K562 (cell line): Measurements from ENCODE around the gene GCKR. TPM values are rescaled to one million over a fixed set of nuclear protein-coding genes. Genes with fewer than 3 reads are reported as not detected.
A peak's percentile ranks its signal among the peaks of the same experiment; 100 is the strongest.

Source experiments
- ARID1B ChIP-seq: fragments of 450-650 bp; IDR thresholded peaks from 2 replicates; pipeline ENCODE4 v1.6.1; 2016; ENCODE audit warnings: antibody characterized with exemption, mild to moderate bottlenecking, inconsistent platforms
- ARNT ChIP-seq, 2 experiments: fragments of 450-650 bp; IDR thresholded peaks; 2 replicates each; pipeline ENCODE4 v1.6.1; 2016; ENCODE audit warnings: mild to moderate bottlenecking in 1 of 2
- ATF1 ChIP-seq, 2 experiments: fragments of 450-650 bp in 1 of 2; IDR thresholded peaks; 2 replicates each; pipeline ENCODE4 v1.6.1; 2016; ENCODE audit warnings: missing compliant biosample characterization in 1 of 2, missing genetic modification characterization in 1 of 2
- CCNT2 ChIP-seq: IDR thresholded peaks from 2 replicates; pipeline ENCODE4 v1.6.1; 2011; ENCODE audit warnings: borderline replicate concordance, low read depth, mild to moderate bottlenecking, moderate library complexity, mixed read lengths, low read length; ENCODE audit not compliant: insufficient read length; ENCODE audit errors: extremely low read depth
- ETV5 ChIP-seq: sonication (generic); formaldehyde crosslinking; IDR thresholded peaks from 2 replicates; pipeline ENCODE4 v1.4.0; 2020; ENCODE audit warnings: low read depth, mild to moderate bottlenecking, missing genetic modification reagents
- L3MBTL2 ChIP-seq: fragments of 450-650 bp; IDR thresholded peaks from 2 replicates; pipeline ENCODE4 v1.6.1; 2016; ENCODE audit warnings: mild to moderate bottlenecking, moderate library complexity
- MEIS2 ChIP-seq: fragments of 450-650 bp; IDR thresholded peaks from 2 replicates; pipeline ENCODE4 v1.6.1; 2014; ENCODE audit warnings: mild to moderate bottlenecking; ENCODE audit not compliant: partially characterized antibody
- NBN ChIP-seq: fragments of 450-650 bp; IDR thresholded peaks from 2 replicates; pipeline ENCODE4 v1.6.1; 2016; ENCODE audit warnings: low read depth, mild to moderate bottlenecking
- NFATC3 ChIP-seq: fragments of 450-650 bp; IDR thresholded peaks from 2 replicates; pipeline ENCODE4 v1.6.1; 2017; ENCODE audit warnings: mild to moderate bottlenecking
- PML ChIP-seq: IDR thresholded peaks from 2 replicates; pipeline ENCODE4 v1.6.1; 2012; ENCODE audit warnings: low read length, inconsistent platforms
- POLR3A ChIP-seq: IDR thresholded peaks from 2 replicates; pipeline ENCODE4 v1.6.1; 2011; ENCODE audit warnings: borderline replicate concordance, mild to moderate bottlenecking, moderate library complexity; ENCODE audit not compliant: insufficient read length, insufficient read depth; ENCODE audit errors: extremely low read depth
- PYGO2 ChIP-seq: fragments of 450-650 bp; IDR thresholded peaks from 2 replicates; pipeline ENCODE4 v1.6.1; 2016; ENCODE audit warnings: mild to moderate bottlenecking, missing genetic modification characterization, moderate library complexity, missing compliant biosample characterization
- RAD21 ChIP-seq, 2 experiments: fragments of 250-450 bp in 1 of 2; fragments of 450-650 bp in 1 of 2; sonication (Bioruptor Pico) in 1 of 2; formaldehyde crosslinking in 1 of 2; IDR thresholded peaks in 1 of 2; conservative IDR thresholded peaks in 1 of 2; 2 replicates each; pipeline versions ENCODE4 v1.4.0 to v1.8.0; 2020 to 2022; ENCODE audit warnings: mild to moderate bottlenecking in 2 of 2, moderate library complexity in 1 of 2
- RBM25 ChIP-seq: fragments of 200-400 bp; formaldehyde crosslinking; IDR thresholded peaks from 2 replicates; pipeline ENCODE4 v1.6.1; 2018; ENCODE audit warnings: low read length, low read depth, moderate library complexity; ENCODE audit not compliant: severe bottlenecking
- RFX1 ChIP-seq: fragments of 450-650 bp; IDR thresholded peaks from 2 replicates; pipeline ENCODE4 v1.6.1; 2016; ENCODE audit warnings: mild to moderate bottlenecking, moderate library complexity
- TAF7 ChIP-seq: fragments of 450-650 bp; IDR thresholded peaks from 2 replicates; pipeline ENCODE4 v1.6.1; 2016; ENCODE audit warnings: missing genetic modification characterization, missing compliant biosample characterization
- TBL1XR1 ChIP-seq, 2 experiments: IDR thresholded peaks; 2 replicates each; pipeline ENCODE4 v1.6.1; 2012; ENCODE audit warnings: improper control_type of control experiment in 2 of 2, low read length in 2 of 2, mild to moderate bottlenecking in 1 of 2
- ZNF146 ChIP-seq: IDR thresholded peaks from one replicate; pipeline ENCODE4 v1.6.1; 2018; ENCODE audit warnings: missing compliant biosample characterization; ENCODE audit not compliant: unreplicated experiment
- ZNF239 ChIP-seq: fragments of 250-450 bp; sonication (Bioruptor Pico); IDR thresholded peaks from 2 replicates; pipeline ENCODE4 v1.4.0; 2020; ENCODE audit warnings: mild to moderate bottlenecking
- ZNF384 ChIP-seq: IDR thresholded peaks from 2 replicates; pipeline ENCODE4 v1.6.1; 2012; ENCODE audit warnings: low read depth, low read length, improper control_type of control experiment
- polyA plus RNA-seq, 8 experiments: library from polyadenylated mRNA; depleted of rRNA in 4 of 8; stranded (reverse) in 5 of 8; unstranded in 3 of 8; fragments of >200 nt; fragmentation: Nextera tagmentation in 2 of 8; fragmentation: Illumina TruSeq in 1 of 8; extraction: Ambion mirVana in 2 of 8; extraction: Trizol in 1 of 8; gene quantifications; 2 replicates each; pipeline versions ENCODE4 v1.2.1 to v1.2.3, GENCODE V29; 2011 to 2014; ENCODE audit warnings: inconsistent platforms in 1 of 8, missing spikeins in 1 of 8
- total RNA-seq, 7 experiments: library from RNA; depleted of rRNA in 6 of 7; stranded (reverse); fragments of >200 nt in 6 of 7; fragmentation: Illumina TruSeq in 2 of 7; extraction: Trizol in 2 of 7; gene quantifications; 2 replicates each; pipeline versions ENCODE4 v1.2.1 to v1.2.3, GENCODE V29; 2011 to 2021; ENCODE audit warnings: low replicate concordance in 1 of 7
- TF ChIP-seq, protein P1 (sequence below): fragments of 450-650 bp; conservative IDR thresholded peaks from 2 replicates; pipeline ENCODE4 v1.6.1; 2016; ENCODE audit warnings: missing genetic modification characterization, low read depth, mild to moderate bottlenecking, control low read depth, missing compliant biosample characterization
- TF ChIP-seq, protein P2 (sequence below): sonication (generic); formaldehyde crosslinking; IDR thresholded peaks from 2 replicates; pipeline ENCODE4 v1.8.0; 2022; ENCODE audit warnings: mild to moderate bottlenecking, missing genetic modification reagents
- TF ChIP-seq, protein P3 (sequence below): fragments of 450-650 bp; formaldehyde crosslinking; conservative IDR thresholded peaks from 2 replicates; pipeline ENCODE4 v1.4.0; 2022; ENCODE audit warnings: mild to moderate bottlenecking, missing genetic modification characterization

Gene GCKR
- total and polyA plus RNA-seq, 9 of the 15 experiments (the other 6 are each of a cell fraction or from before 2014, with no cell fraction given): 0.28 to 0.79 (median 0.50) TPM; not detected in 1

DNA sequence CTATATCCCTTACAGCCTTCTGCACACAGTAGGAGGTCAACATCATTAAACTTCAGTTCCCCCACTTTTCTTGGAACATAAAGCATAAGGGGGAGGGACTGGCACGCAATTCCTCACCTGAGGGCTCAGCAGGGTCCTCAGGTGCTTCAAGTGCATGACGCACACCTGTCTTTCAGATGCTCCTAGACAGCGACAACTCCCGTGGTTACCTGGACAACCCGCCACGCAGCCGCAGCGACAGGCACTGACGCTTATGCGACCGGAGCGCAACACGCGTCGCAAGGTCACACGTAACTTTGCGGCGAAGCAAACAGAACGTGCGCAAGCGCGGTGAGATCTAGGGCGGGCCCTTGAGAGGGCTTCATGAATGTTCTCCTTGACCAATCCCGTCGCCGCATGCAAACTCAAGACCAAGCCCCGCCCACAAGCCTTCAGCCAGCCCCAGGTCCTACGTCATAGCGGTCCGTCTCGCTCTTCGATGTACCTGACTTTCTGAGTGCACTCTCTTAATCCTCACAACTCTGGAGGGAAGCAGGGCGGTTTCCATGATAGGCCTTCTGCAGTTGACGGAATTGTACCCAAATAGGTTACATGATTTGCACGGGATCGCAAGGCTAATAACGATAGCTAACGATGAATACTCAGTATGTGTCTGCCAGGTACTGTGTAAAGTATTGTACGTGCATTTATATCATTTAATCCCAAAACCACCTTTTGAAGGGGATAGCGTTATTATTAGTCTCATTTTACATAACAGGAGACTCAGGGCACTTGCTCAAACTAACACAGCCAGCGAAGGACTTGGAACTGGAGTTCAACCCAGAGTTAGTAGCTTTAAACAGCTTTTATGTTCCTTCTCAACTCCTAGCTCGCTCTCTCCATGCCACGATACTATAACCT is 6.9 kb upstream of the GCKR start, which contains the start of gene IFT172 (continued):
- TF ChIP-seq RFX1: peak; percentile 98
- TF ChIP-seq ZNF384: 0 out of 2 replicates have a peak, but pooled peaks have one; percentile 7
- TF ChIP-seq, protein P1, sequence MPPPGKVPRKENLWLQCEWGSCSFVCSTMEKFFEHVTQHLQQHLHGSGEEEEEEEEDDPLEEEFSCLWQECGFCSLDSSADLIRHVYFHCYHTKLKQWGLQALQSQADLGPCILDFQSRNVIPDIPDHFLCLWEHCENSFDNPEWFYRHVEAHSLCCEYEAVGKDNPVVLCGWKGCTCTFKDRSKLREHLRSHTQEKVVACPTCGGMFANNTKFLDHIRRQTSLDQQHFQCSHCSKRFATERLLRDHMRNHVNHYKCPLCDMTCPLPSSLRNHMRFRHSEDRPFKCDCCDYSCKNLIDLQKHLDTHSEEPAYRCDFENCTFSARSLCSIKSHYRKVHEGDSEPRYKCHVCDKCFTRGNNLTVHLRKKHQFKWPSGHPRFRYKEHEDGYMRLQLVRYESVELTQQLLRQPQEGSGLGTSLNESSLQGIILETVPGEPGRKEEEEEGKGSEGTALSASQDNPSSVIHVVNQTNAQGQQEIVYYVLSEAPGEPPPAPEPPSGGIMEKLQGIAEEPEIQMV (tag): no peak
- TF ChIP-seq ATF1 (CRISPR knock-in tag; IDR thresholded peaks at IDR 0.05): peak; percentile 94
- TF ChIP-seq ATF1 (tag; IDR thresholded peaks at IDR 0.05): peak; percentile 99
- TF ChIP-seq, protein P2, sequence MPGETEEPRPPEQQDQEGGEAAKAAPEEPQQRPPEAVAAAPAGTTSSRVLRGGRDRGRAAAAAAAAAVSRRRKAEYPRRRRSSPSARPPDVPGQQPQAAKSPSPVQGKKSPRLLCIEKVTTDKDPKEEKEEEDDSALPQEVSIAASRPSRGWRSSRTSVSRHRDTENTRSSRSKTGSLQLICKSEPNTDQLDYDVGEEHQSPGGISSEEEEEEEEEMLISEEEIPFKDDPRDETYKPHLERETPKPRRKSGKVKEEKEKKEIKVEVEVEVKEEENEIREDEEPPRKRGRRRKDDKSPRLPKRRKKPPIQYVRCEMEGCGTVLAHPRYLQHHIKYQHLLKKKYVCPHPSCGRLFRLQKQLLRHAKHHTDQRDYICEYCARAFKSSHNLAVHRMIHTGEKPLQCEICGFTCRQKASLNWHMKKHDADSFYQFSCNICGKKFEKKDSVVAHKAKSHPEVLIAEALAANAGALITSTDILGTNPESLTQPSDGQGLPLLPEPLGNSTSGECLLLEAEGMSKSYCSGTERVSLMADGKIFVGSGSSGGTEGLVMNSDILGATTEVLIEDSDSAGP (CRISPR knock-in tag): peak; percentile 7; the same call in 1 of the 2 replicates
- TF ChIP-seq PYGO2 (tag): no peak
- TF ChIP-seq POLR3A: no peak
- TF ChIP-seq ZNF239: no peak
- TF ChIP-seq TBL1XR1 (IDR thresholded peaks at IDR 0.05; ENCODE audit: low read length in 2 of 2): peak in 1 of 2 experiments; percentile 87; a peak in 2 of 4 replicates
- TF ChIP-seq RBM25: no peak
- TF ChIP-seq NFATC3: no peak
- TF ChIP-seq L3MBTL2: peak; percentile 81
- TF ChIP-seq RAD21 (CRISPR knock-in tag; conservative IDR thresholded peaks at IDR 0.05 in 1 of 2, IDR thresholded peaks at IDR 0.05 in 1 of 2): peak in 1 of 2 experiments; percentile 30; a peak in 2 of 4 replicates
- 0 out of 2 replicates have a peak, but pooled peaks have one; percentile 26 for TF ChIP-seq ETV5
- TF ChIP-seq PML: no peak; the same call in 1 of the 2 replicates
- TF ChIP-seq ARNT (IDR thresholded peaks at IDR 0.05): peak in 1 of 2 experiments; percentile 55; a peak in 1 of 4 replicates
- TF ChIP-seq MEIS2: peak; percentile 95
- TF ChIP-seq CCNT2: peak; percentile 20
- TF ChIP-seq, protein P3, sequence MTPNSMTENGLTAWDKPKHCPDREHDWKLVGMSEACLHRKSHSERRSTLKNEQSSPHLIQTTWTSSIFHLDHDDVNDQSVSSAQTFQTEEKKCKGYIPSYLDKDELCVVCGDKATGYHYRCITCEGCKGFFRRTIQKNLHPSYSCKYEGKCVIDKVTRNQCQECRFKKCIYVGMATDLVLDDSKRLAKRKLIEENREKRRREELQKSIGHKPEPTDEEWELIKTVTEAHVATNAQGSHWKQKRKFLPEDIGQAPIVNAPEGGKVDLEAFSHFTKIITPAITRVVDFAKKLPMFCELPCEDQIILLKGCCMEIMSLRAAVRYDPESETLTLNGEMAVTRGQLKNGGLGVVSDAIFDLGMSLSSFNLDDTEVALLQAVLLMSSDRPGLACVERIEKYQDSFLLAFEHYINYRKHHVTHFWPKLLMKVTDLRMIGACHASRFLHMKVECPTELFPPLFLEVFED (CRISPR knock-in tag): no peak
- TF ChIP-seq TAF7 (tag): peak; percentile 36; the same call in 1 of the 2 replicates
- peak; percentile 63; the same call in 1 of the 2 replicates for TF ChIP-seq NBN
- no peak for TF ChIP-seq ZNF146 (CRISPR knock-in tag)
- no peak for TF ChIP-seq ARID1B
